HG03460 (cell line): Measurements from ENCODE around the gene KIF2A.
"Not testable (repeated sequence)": the region's sequence is repeated elsewhere in the genome, so short reads cannot be mapped to it uniquely, and the experiment has no call there.

Experiments used
- ATAC-seq: cut with Tn5 transposase; IDR thresholded peaks from one replicate; pipeline ENCODE4 v1.9.1; 2021; ENCODE audit not compliant: unreplicated experiment

Gene KIF2A

GRCh38 chr5:62289813-62290212 is 16.2 kb upstream of the KIF2A start:
- no peak for ATAC-seq

GRCh38 chr5:62291829-62292228 is 14.2 kb upstream of the KIF2A start:
- ATAC-seq = not testable (repeated sequence)

DNA sequence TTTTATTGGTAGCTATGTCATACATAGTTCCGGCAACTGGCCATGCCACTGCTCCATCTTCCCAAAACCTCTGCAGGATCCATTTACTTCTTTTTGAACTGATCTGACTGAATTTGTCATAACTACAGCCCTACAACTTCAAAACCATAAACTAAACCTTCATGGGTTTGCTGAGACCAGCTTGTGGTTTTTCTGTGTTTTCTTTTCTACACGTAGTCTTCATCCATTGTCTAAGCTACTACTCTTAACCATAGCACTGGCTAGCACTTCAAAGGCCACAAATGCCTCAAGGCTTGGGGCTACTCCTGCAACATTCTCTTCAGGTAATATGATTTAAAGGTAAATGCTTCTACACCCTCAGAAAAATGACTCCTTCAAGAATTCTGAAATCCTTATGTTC is 9.0 kb upstream of the KIF2A start:
- no peak for ATAC-seq

- no peak for ATAC-seq
These were observed 7.9 kb upstream of the KIF2A start for GRCh38 chr5:62298118-62298517.

GRCh38 chr5:62299101-62299500 is 6.9 kb upstream of the KIF2A start:
- no peak for ATAC-seq

GRCh38 chr5:62299600-62299999 is 6.4 kb upstream of the KIF2A start:
- ATAC-seq = no peak

DNA sequence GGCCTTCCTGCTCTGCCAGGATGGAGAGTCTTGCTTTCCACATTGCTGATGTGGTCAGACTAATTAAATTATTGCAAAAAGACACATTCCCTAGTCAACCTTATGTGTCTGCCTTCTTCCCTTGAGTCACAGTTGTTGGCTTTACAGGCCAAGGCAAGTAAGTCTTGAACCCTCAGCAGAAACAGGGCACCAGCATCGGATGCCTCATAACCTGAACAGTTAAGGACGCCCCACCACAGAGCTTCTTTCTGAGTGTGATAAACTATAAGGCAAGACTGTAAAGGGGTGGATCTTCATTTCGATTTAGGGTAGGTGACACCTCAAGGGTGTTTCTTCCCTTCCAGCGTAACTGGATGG is 670 bp upstream of the KIF2A start:
- ATAC-seq = no peak

DNA sequence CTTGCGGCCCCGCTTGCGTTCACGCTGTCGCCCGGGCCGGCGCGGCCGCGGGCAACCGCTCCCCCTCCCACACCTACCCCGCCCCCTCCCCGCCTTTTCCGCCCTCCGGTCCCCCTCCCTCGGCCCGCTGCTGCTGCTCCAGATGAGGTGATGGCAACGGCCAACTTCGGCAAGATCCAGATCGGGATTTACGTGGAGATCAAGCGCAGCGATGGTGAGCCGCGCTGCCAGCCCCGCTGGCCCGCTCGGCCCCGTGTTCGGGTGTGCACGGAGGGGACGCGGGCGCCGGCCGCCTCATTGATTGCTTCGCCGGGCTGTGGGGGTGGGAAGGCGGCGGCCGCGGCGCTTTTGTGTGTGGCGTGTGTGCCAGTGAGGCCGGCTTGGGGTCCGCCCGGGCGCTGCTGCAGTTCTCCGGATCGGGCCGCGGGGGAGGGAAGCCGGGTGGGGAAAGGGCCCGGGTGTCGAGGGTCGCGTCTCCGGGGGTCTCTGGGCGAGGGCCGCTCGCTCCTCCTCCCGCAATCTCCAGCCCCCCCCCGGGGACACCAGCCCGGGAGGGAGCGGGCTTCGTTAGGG is 403 bp downstream of the KIF2A start:
- peak; percentile 38 for ATAC-seq

- ATAC-seq = peak; percentile 13
These were observed 1.1 kb downstream of the KIF2A start for GRCh38 chr5:62306896-62307689.

DNA sequence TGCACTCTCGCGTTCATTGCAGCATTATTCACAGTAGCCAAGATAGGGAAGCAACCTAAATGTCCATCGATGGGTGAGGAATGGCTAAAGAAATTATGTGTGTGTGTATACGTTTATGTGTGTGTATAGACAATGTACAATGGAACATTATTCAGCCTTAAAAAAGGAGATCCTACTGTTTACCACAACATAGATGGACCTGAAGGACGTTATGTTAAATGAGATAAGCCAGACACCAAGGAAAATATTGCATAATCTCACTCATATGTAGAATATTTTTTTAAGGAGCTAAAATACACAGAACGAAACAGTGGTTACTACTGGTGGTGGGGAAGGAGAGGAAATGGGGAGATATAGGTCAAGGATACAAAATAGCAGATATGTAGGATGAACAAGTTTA is 2.4 kb downstream of the KIF2A start:
- no peak for ATAC-seq

- no peak for ATAC-seq
These were observed 3.1 kb downstream of the KIF2A start for GRCh38 chr5:62309107-62309506.

- ATAC-seq = no peak
These were observed 4.6 kb downstream of the KIF2A start for GRCh38 chr5:62310426-62311143.

DNA sequence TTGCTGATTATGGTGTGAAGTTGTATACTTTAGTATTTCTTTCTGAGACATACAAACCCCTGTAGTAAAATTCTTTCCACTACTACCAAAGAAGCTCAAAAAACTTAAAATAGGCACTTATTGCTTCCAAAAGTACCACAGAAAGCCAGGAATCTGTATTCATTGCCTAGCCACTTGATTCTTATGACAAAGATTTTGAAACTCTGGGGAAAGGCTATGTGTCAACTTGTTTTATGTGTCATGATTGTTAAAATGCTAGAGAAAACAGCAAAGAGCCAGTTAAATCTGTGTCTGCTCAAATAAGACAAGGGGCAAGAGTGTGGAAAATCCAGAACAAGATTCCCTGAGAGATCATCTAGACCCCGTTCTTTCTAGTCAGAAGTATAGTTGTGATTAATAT is 6.0 kb downstream of the KIF2A start:
- no peak for ATAC-seq

DNA sequence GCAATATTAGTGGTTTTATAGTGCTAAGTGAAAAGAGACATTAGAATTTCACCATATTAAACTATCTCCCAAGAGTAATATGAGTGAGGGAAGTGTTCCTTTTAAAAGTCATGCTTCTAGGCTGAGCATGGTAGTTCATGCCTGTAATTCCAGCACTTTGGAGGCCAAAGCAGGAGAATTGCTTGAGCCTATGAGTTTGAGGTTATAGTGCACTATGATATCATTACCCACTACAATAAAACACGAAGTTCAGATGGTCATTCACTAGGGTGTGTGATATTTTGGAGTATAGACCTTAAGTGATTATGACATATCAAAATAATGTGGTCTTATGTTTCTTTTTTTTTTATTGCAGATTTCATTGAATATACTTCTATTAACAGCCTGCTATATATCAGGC is 6.7 kb downstream of the KIF2A start:
- no peak for ATAC-seq

DNA sequence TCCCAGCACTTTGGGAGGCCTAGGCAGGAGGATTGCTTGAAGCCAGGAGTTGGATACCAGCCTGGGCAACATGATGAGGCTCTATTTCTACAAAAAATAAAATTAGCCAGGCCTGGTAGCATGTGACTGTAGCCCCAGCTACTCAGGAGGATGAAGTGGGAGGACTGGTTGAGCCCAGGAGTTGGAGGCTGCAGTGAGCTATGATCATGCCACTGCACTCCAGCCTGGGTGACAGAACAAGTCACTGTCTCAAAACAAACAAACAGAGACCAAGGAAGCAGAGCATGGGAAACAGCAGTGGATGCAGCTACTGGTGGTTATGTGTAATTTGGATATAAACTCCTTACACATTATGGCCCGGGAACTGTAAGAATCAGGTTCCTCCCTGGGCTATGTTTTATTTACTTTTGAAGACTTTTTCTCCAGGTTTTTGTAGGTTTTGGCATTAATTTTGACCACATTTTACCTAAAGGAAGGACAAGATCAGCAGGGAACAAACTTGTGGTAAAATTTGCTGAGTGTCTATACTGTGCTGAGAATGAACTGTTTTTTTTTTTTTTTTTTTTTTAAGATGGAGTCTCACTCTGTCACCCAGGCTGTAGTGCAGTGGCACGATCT is 8.3 kb downstream of the KIF2A start:
- ATAC-seq = no peak

DNA sequence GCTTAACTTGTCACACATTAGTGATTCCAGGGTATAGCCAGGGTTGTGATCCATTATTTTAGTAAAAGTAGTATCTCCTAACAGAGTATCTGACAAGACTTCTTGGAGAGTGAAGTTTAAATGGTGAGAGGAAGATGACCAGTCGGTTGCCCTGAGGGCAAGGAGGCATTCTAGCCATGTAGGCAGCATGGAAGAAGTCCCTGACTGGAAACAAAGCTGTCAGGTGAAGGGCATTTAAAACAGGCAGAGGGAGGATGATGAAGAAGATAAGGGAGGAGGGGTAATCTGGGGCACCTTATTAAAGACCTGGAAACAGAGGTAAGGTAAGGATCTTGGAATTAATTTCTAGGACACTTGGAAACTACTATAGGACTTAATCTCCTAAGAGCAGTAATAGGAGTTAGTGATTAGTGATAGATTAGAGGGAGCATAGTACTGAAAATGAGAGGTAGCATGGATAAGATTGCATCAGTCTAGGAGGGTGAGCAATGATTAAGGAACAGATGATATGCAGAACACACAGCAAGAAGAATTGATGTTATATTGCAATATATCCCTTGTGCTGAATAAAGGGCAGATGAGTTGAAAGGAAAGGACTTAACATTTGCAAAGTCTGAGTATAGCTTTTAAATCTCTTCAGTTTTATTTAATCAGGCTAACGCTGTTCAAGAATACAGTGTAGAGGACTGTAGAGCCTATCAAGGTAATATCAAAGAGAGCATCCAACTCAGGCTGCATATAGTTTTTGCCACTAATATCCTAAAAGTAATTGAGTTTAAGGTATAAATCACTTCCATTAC is 9.6 kb downstream of the KIF2A start:
- no peak for ATAC-seq

- no peak for ATAC-seq
These were observed 10.1 kb downstream of the KIF2A start for GRCh38 chr5:62316176-62316502.

GRCh38 chr5:62317810-62318209 is 11.8 kb downstream of the KIF2A start:
- no peak for ATAC-seq

DNA sequence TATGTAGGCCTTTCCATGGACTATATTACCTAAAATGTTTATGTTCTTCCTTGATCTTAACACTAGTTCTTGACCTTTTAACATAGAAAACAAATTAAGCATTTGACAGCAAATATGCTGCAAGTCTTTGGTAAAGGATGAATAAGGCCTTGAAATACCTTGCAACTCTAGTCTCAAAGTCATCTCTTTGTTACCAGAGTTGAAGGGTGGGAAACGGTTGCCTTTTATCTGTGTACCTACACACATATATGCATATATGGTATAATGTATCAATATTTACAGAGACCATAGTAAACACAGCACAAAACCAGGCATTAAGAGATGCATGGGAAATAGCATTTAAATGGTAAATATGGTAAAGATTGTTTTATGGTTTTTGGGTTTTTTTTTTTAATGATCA is 16.5 kb downstream of the KIF2A start:
- ATAC-seq = no peak

- peak; percentile 70 for ATAC-seq
These were observed 20.3 kb downstream of the KIF2A start for GRCh38 chr5:62326302-62326701.

GRCh38 chr5:62326702-62327101 is 20.7 kb downstream of the KIF2A start:
- no peak for ATAC-seq
